Activated CD4-positive, alpha-beta T cell treated with anti-CD3 and anti-CD28 coated beads for 36 hours (primary cell): ENCODE measurements around the gene CSKMT. TPM values are rescaled to one million over a fixed set of nuclear protein-coding genes. Genes with fewer than 3 reads are reported as not detected.

ENCODE experiments used
- ATAC-seq: fragments of 200-7000 bp; cut with Tn5 transposase; one replicate; pipeline ENCODE4 v1.10.0; 2021; ENCODE audit warnings: mild to moderate bottlenecking, moderate library complexity
- CTCF ChIA-PET: fragments of 350-600 bp; sonication (Branson Sonifier 250); formaldehyde crosslinking; loops from one replicate; lab custom pipeline; 2021; ENCODE audit warnings: antibody characterized with exemption; lab: Charles Lee
- POLR2A ChIA-PET: fragments of 350-600 bp; sonication (Branson Sonifier 250); formaldehyde crosslinking; loops from one replicate; lab custom pipeline; 2021; ENCODE audit warnings: antibody characterized with exemption, inconsistent platforms; lab: Charles Lee
- DNase-seq: peaks from one replicate; pipeline ENCODE4 v3.0.0-alpha.2; 2020
- H3K27ac Mint-ChIP-seq: one replicate; pipeline ENCODE4 v1.8.0; 2021; ENCODE audit warnings: mixed read lengths
- H3K27me3 Mint-ChIP-seq: one replicate; pipeline ENCODE4 v1.8.0; 2021; ENCODE audit warnings: mixed read lengths
- H3K36me3 Mint-ChIP-seq: one replicate; pipeline ENCODE4 v1.8.0; 2021; ENCODE audit warnings: low read depth, mixed read lengths
- H3K4me1 Mint-ChIP-seq: one replicate; pipeline ENCODE4 v1.8.0; 2021; ENCODE audit warnings: mixed read lengths
- H3K4me3 Mint-ChIP-seq: one replicate; pipeline ENCODE4 v1.8.0; 2021; ENCODE audit warnings: mild to moderate bottlenecking, moderate library complexity, mixed read lengths
- H3K9me3 Mint-ChIP-seq: one replicate; pipeline ENCODE4 v1.8.0; 2021; ENCODE audit warnings: low read depth, mixed read lengths
- intact Hi-C, 2 experiments: fragments of 100-400 bp; cut with DNase I in 1 of 2; cut with micrococcal nuclease in 1 of 2; formaldehyde crosslinking; loops; one replicate each; pipeline versions ENCODE4 v1.14.2 to v1.15.1; 2022 to 2024; cut with DNase I, micrococcal nuclease
- total RNA-seq, 2 experiments: library from RNA; stranded (reverse); gene quantifications; one replicate each; pipeline ENCODE4 v1.2.3, GENCODE V29; 2021

Gene CSKMT
- total RNA-seq, 2 experiments from 2014 or later: 12.6 to 31.3 TPM

- CTCF ChIA-PET: interaction anchor here (0.6 to 2.5 kb wide), 4 partner anchors 10 to 25 kb away, joined by 4 to 8 read pairs (median 6); partner anchors contain the start of gene HNRNPUL2
- peaks cover 35% of the 10 kb centered on the region for H3K36me3 Mint-ChIP-seq
- DNase-seq (no peak), ATAC-seq (no peak)
- H3K4me3 Mint-ChIP-seq: peak overlapping the region; percentile 82
- no peaks in the 10 kb centered on the region for H3K9me3 Mint-ChIP-seq
- peaks cover 44% of the 10 kb centered on the region for H3K4me1 Mint-ChIP-seq
- intact Hi-C loops: loop anchor here in 1 of 2 experiments (5.0 kb wide), 2 partner anchors 33 to 113 kb away; partner anchors contain the start of genes LBHD1, TUT1 and UQCC3
- peak overlapping the region; percentile 51 for H3K27ac Mint-ChIP-seq
- POLR2A ChIA-PET: interaction anchor here (0.6 to 2.6 kb wide), 4 partner anchors 21 to 136 kb away, joined by 3 to 9 read pairs (median 6); partner anchors contain the start of genes C11orf98 and CSKMT
- no peaks in the 10 kb centered on the region for H3K27me3 Mint-ChIP-seq
Measured at GRCh38 chr11:62705413-62705812, 40.3 kb downstream of the CSKMT start.

DNA sequence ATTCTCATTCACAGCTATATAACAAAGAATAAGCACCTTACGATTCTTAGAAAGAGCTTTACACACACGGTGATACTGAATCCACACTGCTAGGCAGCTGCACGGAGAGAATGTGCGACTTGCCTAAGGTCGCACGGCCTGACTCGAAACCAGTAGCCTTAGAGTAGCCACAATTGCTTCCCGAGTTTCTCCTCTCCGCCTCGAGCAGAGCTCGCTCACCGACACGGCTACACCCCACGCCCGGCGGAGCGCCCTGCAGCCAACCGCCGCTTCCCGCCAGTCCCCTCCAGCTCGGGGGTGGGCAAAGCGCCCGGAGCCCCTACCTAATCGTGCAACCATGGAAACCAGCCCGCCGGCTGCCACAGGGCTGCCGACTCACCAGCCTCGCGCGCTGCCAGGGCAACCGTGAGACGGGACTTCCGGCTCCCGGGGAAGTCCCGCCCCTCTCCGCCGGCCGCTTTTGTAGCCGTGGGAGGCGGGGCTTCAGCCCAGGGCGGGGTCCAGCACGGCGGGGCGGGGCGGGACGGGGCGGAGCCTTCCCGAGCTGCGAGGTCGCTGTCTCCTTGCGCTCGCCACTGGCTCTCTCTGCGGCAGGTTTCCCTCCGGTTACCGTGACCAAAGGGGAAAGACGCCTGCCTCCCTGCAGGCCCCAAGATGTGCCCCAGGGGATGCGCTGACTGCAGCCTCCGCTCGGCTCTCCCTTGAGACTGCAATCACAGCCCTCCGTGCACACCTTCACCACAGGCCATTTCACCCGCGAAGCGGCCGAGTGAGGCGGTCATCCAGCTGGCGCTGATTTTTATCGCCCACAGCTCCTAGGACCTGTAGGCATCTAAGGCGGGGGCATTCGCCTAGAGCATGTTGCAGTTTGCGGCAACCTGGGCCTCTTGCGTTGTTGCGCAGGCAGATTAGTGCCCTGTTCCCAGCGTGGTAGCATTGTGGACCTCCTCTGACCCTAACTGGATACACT is 41.1 kb downstream of the CSKMT start:
- POLR2A ChIA-PET: interaction anchor here (0.6 to 2.6 kb wide), 9 partner anchors 22 to 150 kb away, joined by 3 to 9 read pairs (median 4); partner anchors contain the start of genes B3GAT3, C11orf98, CSKMT and MTA2
- CTCF ChIA-PET: interaction anchor here (0.6 to 2.5 kb wide), 8 partner anchors 11 to 111 kb away, joined by 3 to 8 read pairs (median 4); partner anchors contain the start of gene HNRNPUL2
- Mint-ChIP-seq H3K36me3 (peaks cover 39% of the 10 kb centered on the region), H3K4me3 (peak overlapping the region; percentile 82), H3K9me3 (no peaks in the 10 kb centered on the region), H3K27me3 (no peaks in the 10 kb centered on the region), H3K27ac (peak overlapping the region; percentile 51), H3K4me1 (peaks cover 46% of the 10 kb centered on the region)
- DNase-seq (peak; percentile 98), ATAC-seq (peak; percentile 72)
- intact Hi-C loops: loop anchor here (1.0 to 5.0 kb wide), 9 partner anchors 27 to 126 kb away; partner anchors contain the start of genes C11orf98 (in 1 of the 2), CSKMT (in 1 of the 2), EML3 (in 1 of the 2) and LBHD1 (in 1 of the 2)

- H3K27ac Mint-ChIP-seq: no peak overlapping the region
- peaks cover 46% of the 10 kb centered on the region for H3K4me1 Mint-ChIP-seq
- ATAC-seq: no peak
- H3K27me3 Mint-ChIP-seq: no peaks in the 10 kb centered on the region
- H3K36me3 Mint-ChIP-seq: peaks cover 40% of the 10 kb centered on the region
- intact Hi-C loops: loop anchor here (1.0 to 5.0 kb wide), 9 partner anchors 28 to 125 kb away; partner anchors contain the start of genes C11orf98 (in 1 of the 2), CSKMT (in 1 of the 2), EML3 (in 1 of the 2) and LBHD1 (in 1 of the 2)
- peak overlapping the region; percentile 82 for H3K4me3 Mint-ChIP-seq
- DNase-seq: no peak
- CTCF ChIA-PET: interaction anchor here (0.6 to 2.5 kb wide), 8 partner anchors 12 to 134 kb away, joined by 3 to 8 read pairs (median 4); partner anchors contain the start of genes C11orf98, CSKMT and HNRNPUL2
- POLR2A ChIA-PET: interaction anchor here (0.6 to 3.2 kb wide), 9 partner anchors 27 to 149 kb away, joined by 4 to 16 read pairs (median 5); partner anchors contain the start of genes B3GAT3, C11orf98, CSKMT and LBHD1
- no peaks in the 10 kb centered on the region for H3K9me3 Mint-ChIP-seq
Measured at GRCh38 chr11:62706850-62707247, 41.7 kb downstream of the CSKMT start.

DNA sequence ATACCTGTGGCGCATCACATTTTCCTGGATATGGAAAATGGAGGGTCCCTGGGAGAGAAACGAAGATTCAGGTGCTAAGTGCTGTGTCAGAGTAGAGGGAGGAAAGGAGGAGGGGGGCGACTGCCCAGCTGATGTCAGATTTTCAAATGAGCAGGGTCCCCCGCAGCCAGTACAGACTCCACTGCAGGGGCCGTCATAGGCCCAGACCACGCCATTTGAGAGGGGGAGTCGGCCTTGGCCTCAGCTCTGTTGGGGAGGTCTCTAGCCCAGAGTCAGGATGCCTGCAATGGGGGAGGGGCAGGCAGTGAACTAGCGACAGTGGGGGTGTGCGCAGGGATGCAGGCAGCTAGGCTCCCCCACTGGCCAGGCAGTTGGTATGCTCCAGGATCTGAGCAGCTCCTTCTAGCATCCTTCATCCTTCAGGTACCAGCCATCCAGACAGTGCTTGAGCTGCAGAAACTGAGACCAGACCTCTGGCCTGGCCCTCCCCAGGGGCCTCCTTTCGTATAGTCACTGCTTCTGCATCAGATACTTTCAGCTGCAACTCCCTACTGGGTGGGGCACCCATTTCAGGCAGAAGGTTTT is 42.3 kb downstream of the CSKMT start, which contains the start of the genes BSCL2 and GNG3:
Gene BSCL2, minus strand, starts transcription at position 148 of the 585 bp plus-strand sequence. CDS start 229 bp downstream, outside the sequence.
Gene GNG3, plus strand, starts transcription at position 400 of the 585 bp plus-strand sequence. CDS start 620 bp downstream, outside the sequence.
- DNase-seq (peak; percentile 33), ATAC-seq (no peak)
- Mint-ChIP-seq H3K27me3 (no peaks in the 10 kb centered on the region), H3K27ac (peak within 1 kb of the TSS; percentile 97), H3K9me3 (no peaks in the 10 kb centered on the region), H3K36me3 (peaks cover 38% of the 10 kb centered on the region), H3K4me1 (peaks cover 48% of the 10 kb centered on the region), H3K4me3 (peak within 1 kb of the TSS; percentile 86)
- intact Hi-C loops: loop anchor here (2.0 to 5.0 kb wide), 3 partner anchors 35 to 115 kb away; partner anchors contain the start of genes EML3 (in 1 of the 2), LBHD1 (in 1 of the 2), ROM1 (in 1 of the 2) and TUT1 (in 1 of the 2)
- ChIA-PET POLR2A (interaction anchor here (0.6 to 3.2 kb wide), 8 partner anchors 27 to 148 kb away, joined by 4 to 16 read pairs (median 4); partner anchors contain the start of genes B3GAT3, C11orf98, CSKMT and LBHD1), CTCF (interaction anchor here (0.6 to 1.6 kb wide), 6 partner anchors 20 to 135 kb away, joined by 3 to 8 read pairs (median 3); partner anchors contain the start of genes C11orf98, CSKMT and HNRNPUL2)

DNA sequence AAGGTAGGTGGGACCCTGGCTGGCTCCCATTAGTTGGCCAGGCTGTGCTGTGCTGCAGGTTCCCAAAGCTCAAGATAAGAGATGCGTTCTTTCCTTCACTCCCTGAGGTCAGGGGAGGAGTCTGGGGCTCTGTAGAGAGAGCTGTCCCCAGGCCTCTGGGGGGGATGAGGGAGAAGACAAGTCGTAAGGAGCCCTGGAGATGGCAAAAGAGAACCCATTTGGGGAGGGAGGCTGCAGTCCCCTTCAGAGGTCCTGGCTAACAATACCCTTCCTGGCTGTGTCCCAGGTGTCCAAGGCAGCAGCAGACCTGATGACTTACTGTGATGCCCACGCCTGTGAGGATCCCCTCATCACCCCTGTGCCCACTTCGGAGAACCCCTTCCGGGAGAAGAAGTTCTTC is 43.3 kb downstream of the CSKMT start:
- H3K27ac Mint-ChIP-seq: peak overlapping the region; percentile 97
- intact Hi-C loops: loop anchor here (2.0 to 5.0 kb wide), 3 partner anchors 36 to 116 kb away; partner anchors contain the start of genes LBHD1 (in 1 of the 2), MTA2 (in 1 of the 2), TUT1 (in 1 of the 2) and UQCC3 (in 1 of the 2)
- H3K4me3 Mint-ChIP-seq: peak overlapping the region; percentile 86
- peaks cover 56% of the 10 kb centered on the region for H3K4me1 Mint-ChIP-seq
- ChIA-PET POLR2A (interaction anchor here (0.5 to 3.2 kb wide), 10 partner anchors 22 to 1609 kb away, joined by 3 to 16 read pairs (median 6); partner anchors contain the start of genes C11orf98, CSKMT, LBHD1 and MTA2), CTCF (interaction anchor here (0.5 to 1.8 kb wide), 8 partner anchors 9 to 169 kb away, joined by 3 to 6 read pairs (median 3); partner anchors contain the start of genes C11orf98 and CSKMT)
- H3K36me3 Mint-ChIP-seq: peaks cover 42% of the 10 kb centered on the region
- no peaks in the 10 kb centered on the region for H3K27me3 Mint-ChIP-seq
- DNase-seq (peak; percentile 13), ATAC-seq (no peak)
- H3K9me3 Mint-ChIP-seq: no peaks in the 10 kb centered on the region

- peaks cover 60% of the 10 kb centered on the region for H3K4me1 Mint-ChIP-seq
- H3K27me3 Mint-ChIP-seq: no peaks in the 10 kb centered on the region
- intact Hi-C loops: loop anchor here (1.0 to 5.0 kb wide), 11 partner anchors 19 to 173 kb away; partner anchors contain the start of genes HNRNPUL2 (in 2 of the 2), TUT1 (in 2 of the 2), GANAB (in 1 of the 2) and INTS5 (in 1 of the 2)
- H3K27ac Mint-ChIP-seq: peak overlapping the region; percentile 97
- POLR2A ChIA-PET: interaction anchor here (0.5 to 3.2 kb wide), 14 partner anchors 9 to 1609 kb away, joined by 3 to 16 read pairs (median 3); partner anchors contain the start of genes C11orf98, CSKMT, HNRNPUL2 and LBHD1
- peaks cover 44% of the 10 kb centered on the region for H3K36me3 Mint-ChIP-seq
- ATAC-seq: peak; percentile 20
- H3K4me3 Mint-ChIP-seq: peak overlapping the region; percentile 86
- no peaks in the 10 kb centered on the region for H3K9me3 Mint-ChIP-seq
- CTCF ChIA-PET: interaction anchor here (0.5 to 1.8 kb wide), 8 partner anchors 9 to 170 kb away, joined by 3 to 6 read pairs (median 4); no protein-coding TSS in a partner anchor
- DNase-seq: peak; percentile 65
Measured at GRCh38 chr11:62708793-62709192, 43.7 kb downstream of the CSKMT start.

DNA sequence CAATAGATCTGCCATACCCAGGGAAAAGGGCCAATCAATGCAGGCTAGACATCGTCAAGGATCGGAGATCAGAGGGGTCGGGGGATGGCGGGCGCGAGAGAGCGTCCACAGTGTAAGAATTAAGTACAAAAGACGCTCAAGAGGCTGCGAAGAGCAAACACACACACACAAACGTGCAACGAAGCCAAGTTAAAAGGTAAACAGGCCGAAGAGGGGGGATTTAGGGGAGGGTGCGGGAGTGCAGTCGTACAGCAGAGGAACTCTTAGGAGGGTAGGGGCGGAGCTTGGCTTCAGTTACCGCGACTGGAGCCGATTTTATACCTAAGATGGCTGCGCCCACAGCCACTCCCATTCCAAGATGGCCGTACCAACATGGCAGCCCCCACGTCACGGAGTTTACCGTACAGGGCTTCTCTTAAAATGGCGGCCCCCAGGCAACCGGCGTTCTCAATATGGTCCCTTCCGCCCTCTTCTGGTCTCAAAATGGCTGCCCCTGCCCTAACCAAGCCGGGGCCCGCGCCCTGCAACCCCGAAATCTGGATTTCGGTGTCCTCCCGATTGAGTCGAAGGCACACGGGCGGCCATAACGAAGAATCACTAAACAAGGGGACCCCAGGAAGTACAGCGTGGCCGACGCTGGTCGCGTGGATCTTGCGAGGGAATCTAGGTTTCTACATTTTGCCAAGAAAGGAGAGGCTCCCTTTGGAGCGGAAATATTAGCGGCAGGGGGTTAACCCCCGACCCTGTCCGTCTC is 44.3 kb downstream of the CSKMT start:
- intact Hi-C loops: loop anchor here (1.0 to 5.0 kb wide), 11 partner anchors 18 to 172 kb away; partner anchors contain the start of genes HNRNPUL2 (in 2 of the 2), TUT1 (in 2 of the 2), GANAB (in 1 of the 2) and INTS5 (in 1 of the 2)
- H3K27ac Mint-ChIP-seq: peak overlapping the region; percentile 97
- DNase-seq (peak; percentile 98), ATAC-seq (peak; percentile 86)
- ChIA-PET POLR2A (interaction anchor here (0.5 to 3.2 kb wide), 13 partner anchors 9 to 157 kb away, joined by 3 to 16 read pairs (median 3); partner anchors contain the start of genes C11orf98, CSKMT, HNRNPUL2 and LBHD1), CTCF (interaction anchor here (0.6 to 1.8 kb wide), 9 partner anchors 8 to 158 kb away, joined by 3 to 6 read pairs (median 3); partner anchors contain the start of gene LBHD1)
- H3K4me1 Mint-ChIP-seq: peaks cover 66% of the 10 kb centered on the region
- no peaks in the 10 kb centered on the region for H3K27me3 Mint-ChIP-seq
- H3K4me3 Mint-ChIP-seq: peak overlapping the region; percentile 86
- no peaks in the 10 kb centered on the region for H3K9me3 Mint-ChIP-seq
- H3K36me3 Mint-ChIP-seq: peaks cover 48% of the 10 kb centered on the region

DNA sequence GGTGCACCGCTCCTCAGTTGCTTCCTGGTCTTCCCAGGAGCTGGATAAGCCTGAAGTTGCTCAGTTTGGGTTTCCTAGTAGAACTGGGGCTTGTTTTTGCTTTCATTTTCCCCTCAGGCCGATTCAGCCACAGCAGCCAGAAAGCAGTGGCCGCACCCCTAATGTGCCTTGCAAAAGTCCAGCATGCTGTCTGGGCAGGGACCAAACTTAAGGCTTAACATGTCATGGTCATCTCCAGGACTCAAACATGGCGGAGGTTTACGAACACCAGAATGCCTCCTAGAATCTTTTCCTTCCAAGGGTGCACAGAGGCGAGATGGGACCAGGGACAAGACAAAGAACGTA is 44.9 kb downstream of the CSKMT start:
- no peak for ATAC-seq
- peak overlapping the region; percentile 97 for H3K27ac Mint-ChIP-seq
- H3K4me1 Mint-ChIP-seq: peaks cover 70% of the 10 kb centered on the region
- peak; percentile 42 for DNase-seq
- H3K4me3 Mint-ChIP-seq: peak overlapping the region; percentile 86
- H3K36me3 Mint-ChIP-seq: peaks cover 52% of the 10 kb centered on the region
- no peaks in the 10 kb centered on the region for H3K9me3 Mint-ChIP-seq
- ChIA-PET POLR2A (interaction anchor here (1.0 to 3.2 kb wide), 7 partner anchors 17 to 146 kb away, joined by 3 to 16 read pairs (median 10); partner anchors contain the start of genes C11orf98, CSKMT, HNRNPUL2 and LBHD1), CTCF (interaction anchor here (0.6 to 1.6 kb wide), 5 partner anchors 9 to 158 kb away, joined by 3 to 5 read pairs (median 3); partner anchors contain the start of gene LBHD1)
- no peaks in the 10 kb centered on the region for H3K27me3 Mint-ChIP-seq
- intact Hi-C loops: no loop called here
